Neutrophil (primary cell): ENCODE results near the gene KLHDC7A.

ENCODE experiments used
- H3K27ac ChIP-seq: fragments of 200-600 bp; sonication (generic); 2 replicates; pipeline ENCODE4 v1.5.1; 2016; ENCODE audit warnings: mild to moderate bottlenecking, moderate library complexity
- H3K27me3 ChIP-seq: fragments of 200-600 bp; sonication (generic); 2 replicates; pipeline ENCODE4 v1.6.0; 2016; ENCODE audit warnings: mild to moderate bottlenecking
- H3K36me3 ChIP-seq: fragments of 200-600 bp; sonication (generic); 2 replicates; pipeline ENCODE4 v1.5.1; 2017
- H3K4me1 ChIP-seq, 2 experiments: fragments of 200-600 bp in 1 of 2; sonication (generic) in 1 of 2; 1 replicate in 1 of 2; 2 replicates in 1 of 2; pipeline versions ENCODE4 v1.5.1 to v1.6.1; 2013 to 2016; ENCODE audit warnings: low read depth in 1 of 2, low read length in 1 of 2, mild to moderate bottlenecking in 1 of 2, moderate library complexity in 1 of 2; ENCODE audit not compliant: control insufficient read depth in 1 of 2, insufficient read depth in 1 of 2
- H3K4me3 ChIP-seq, 2 experiments: fragments of 200-600 bp in 1 of 2; sonication (generic) in 1 of 2; 1 replicate in 1 of 2; 2 replicates in 1 of 2; pipeline ENCODE4 v1.5.1; 2013 to 2016; ENCODE audit warnings: low read depth in 1 of 2, low read length in 1 of 2, mild to moderate bottlenecking in 1 of 2, moderate library complexity in 1 of 2
- H3K9me3 ChIP-seq: fragments of 200-600 bp; sonication (generic); 2 replicates; pipeline ENCODE4 v1.5.1; 2016
- TF ChIP-seq, protein P1 (sequence below): fragments of 200-600 bp; sonication (generic); IDR thresholded peaks from 2 replicates; pipeline ENCODE4 v1.5.1; 2016; ENCODE audit warnings: antibody characterized with exemption

The KLHDC7A gene

DNA sequence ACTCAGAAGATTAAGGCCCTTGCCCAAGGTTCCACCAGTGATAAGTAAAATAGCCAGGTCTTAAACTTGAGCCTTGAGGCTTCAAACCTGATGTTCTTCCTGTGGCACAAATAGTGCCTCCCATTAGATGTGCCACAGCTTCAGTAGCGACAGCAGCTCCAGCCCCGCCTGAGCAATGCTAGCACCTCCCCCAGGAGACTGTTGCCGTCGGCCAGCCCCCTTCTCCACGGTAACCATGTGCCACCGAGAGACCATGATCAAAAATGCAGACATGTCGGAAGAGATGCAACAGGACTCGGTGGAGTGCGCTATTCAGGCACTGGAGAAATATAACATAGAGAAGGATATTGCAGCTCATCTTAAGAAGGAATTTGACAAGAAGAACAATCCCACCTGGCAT lies 32.2 kb downstream of the KLHDC7A start:
- Histone ChIP-seq H3K27me3 (no peaks in the 10 kb centered on the region), H3K36me3 (no peaks in the 10 kb centered on the region), H3K27ac (no peak overlapping the region), H3K4me3 (no peak overlapping the region), H3K9me3 (no peaks in the 10 kb centered on the region), H3K4me1 (no peaks in the 10 kb centered on the region)
- TF ChIP-seq, protein P1, sequence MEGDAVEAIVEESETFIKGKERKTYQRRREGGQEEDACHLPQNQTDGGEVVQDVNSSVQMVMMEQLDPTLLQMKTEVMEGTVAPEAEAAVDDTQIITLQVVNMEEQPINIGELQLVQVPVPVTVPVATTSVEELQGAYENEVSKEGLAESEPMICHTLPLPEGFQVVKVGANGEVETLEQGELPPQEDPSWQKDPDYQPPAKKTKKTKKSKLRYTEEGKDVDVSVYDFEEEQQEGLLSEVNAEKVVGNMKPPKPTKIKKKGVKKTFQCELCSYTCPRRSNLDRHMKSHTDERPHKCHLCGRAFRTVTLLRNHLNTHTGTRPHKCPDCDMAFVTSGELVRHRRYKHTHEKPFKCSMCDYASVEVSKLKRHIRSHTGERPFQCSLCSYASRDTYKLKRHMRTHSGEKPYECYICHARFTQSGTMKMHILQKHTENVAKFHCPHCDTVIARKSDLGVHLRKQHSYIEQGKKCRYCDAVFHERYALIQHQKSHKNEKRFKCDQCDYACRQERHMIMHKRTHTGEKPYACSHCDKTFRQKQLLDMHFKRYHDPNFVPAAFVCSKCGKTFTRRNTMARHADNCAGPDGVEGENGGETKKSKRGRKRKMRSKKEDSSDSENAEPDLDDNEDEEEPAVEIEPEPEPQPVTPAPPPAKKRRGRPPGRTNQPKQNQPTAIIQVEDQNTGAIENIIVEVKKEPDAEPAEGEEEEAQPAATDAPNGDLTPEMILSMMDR = no peak

DNA sequence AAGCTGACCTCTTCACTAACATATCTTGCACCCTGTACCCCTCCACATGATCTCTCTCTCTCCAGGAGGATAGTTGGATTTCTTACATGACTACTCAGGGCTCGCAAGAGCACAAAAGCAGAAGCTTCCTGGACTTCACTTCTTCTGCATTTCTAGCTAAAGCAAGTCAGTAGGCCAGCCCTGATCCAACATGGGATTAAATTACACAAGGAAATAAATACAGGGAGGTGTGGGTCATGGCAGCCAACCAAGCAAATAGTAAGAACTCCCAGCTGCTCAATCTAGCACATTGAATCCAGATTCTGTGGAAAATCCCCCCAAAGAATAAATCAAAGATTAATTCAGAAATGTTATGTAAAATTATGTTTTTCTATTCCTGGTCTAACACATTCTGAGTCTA lies 33.3 kb downstream of the KLHDC7A start:
- Histone ChIP-seq H3K36me3 (no peaks in the 10 kb centered on the region), H3K27me3 (no peaks in the 10 kb centered on the region), H3K4me1 (no peaks in the 10 kb centered on the region), H3K9me3 (no peaks in the 10 kb centered on the region), H3K4me3 (no peak overlapping the region), H3K27ac (no peak overlapping the region)
- TF ChIP-seq, protein P1 = no peak

GRCh38 chr1:18515120-18515667 lies 34.5 kb downstream of the KLHDC7A start:
- Histone ChIP-seq H3K9me3 (no peaks in the 10 kb centered on the region), H3K36me3 (no peaks in the 10 kb centered on the region), H3K27me3 (no peaks in the 10 kb centered on the region), H3K27ac (no peak overlapping the region), H3K4me3 (no peak overlapping the region), H3K4me1 (no peaks in the 10 kb centered on the region)
- TF ChIP-seq, protein P1 = no peak

- Histone ChIP-seq H3K27me3 (no peaks in the 10 kb centered on the region), H3K36me3 (no peaks in the 10 kb centered on the region), H3K9me3 (no peaks in the 10 kb centered on the region), H3K4me1 (no peaks in the 10 kb centered on the region), H3K4me3 (no peak overlapping the region), H3K27ac (no peak overlapping the region)
- TF ChIP-seq, protein P1 = no peak
Measured at GRCh38 chr1:18516473-18516872, 35.7 kb downstream of the KLHDC7A start.

DNA sequence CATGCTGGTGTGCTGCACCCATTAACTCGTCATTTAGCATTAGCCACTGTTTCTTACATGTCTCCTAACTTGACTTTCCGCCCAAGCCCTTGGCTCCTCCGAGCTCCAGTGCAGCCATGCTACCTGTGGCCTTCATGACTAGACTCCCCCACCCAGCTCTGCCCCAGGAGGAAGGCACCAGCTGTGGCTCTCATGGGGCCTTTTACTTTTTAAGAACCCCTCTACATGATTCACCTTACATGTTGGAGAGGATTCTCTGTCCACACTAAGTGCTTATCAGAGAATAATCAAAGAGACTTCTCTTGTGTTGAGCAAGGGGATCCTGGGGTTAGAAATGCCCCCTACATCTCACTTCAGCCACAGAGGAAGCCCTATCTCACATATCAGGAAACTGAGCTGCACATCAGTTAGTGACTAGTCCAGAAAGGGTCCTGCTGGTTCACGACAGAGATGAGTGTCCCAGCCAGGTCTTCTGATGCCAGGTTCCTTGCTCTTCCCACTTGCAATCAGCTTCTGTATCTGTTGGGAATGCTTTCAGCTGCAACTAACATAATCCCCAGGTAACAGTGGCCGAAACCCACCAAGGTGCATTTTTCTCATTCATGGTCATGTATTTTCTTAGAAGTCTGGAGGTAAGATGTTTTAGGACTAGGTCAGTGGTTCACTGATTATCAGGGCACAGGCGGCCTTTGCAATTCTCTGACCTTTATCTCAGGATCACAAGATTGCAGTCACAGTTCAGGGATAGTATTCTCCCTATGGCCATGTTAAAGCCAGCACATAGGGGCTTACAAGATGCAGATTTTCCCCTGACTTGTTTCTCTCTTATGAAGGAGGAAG lies 45.9 kb downstream of the KLHDC7A start:
- TF ChIP-seq, protein P1 = no peak
- no peak overlapping the region for H3K4me3 ChIP-seq
- no peaks in the 10 kb centered on the region for H3K9me3 ChIP-seq
- H3K27ac ChIP-seq = no peak overlapping the region
- no peaks in the 10 kb centered on the region for H3K27me3 ChIP-seq
- H3K4me1 ChIP-seq = no peaks in the 10 kb centered on the region
- H3K36me3 ChIP-seq = no peaks in the 10 kb centered on the region
